ENCODE results near the gene MIPOL1.

GRCh38 chr14:37237735-37238200, 40.0 kb downstream of the MIPOL1 start:
- TF ChIP-seq CTCF (tag by site-specific recombination; IDR thresholded peaks at IDR 0.05), result no peak
- no peak for TF ChIP-seq ZNF624 (tag by site-specific recombination; IDR thresholded peaks at IDR 0.05)
- TF ChIP-seq ZNF335 (tag by site-specific recombination; conservative IDR thresholded peaks at IDR 0.05), result no peak
- TF ChIP-seq GLIS1 (tag by site-specific recombination; IDR thresholded peaks at IDR 0.05), result no peak
- TF ChIP-seq OVOL3 (tag by site-specific recombination; IDR thresholded peaks at IDR 0.05), result no peak
- no peak for TF ChIP-seq ZBTB11 (tag by site-specific recombination; conservative IDR thresholded peaks at IDR 0.05; ENCODE audit: low read depth)
- no peak for TF ChIP-seq PBX3 (CRISPR knock-in tag; IDR thresholded peaks at IDR 0.05)
- TF ChIP-seq ZFHX2 (tag by site-specific recombination; conservative IDR thresholded peaks at IDR 0.05), result no peak
